Fibroblast of villous mesenchyme (primary cell): ENCODE measurements around the gene GUCY1B1. TPM values are rescaled to one million over a fixed set of nuclear protein-coding genes. Genes with fewer than 3 reads are reported as not detected.

Experiments used
- DNase-seq: peaks from one replicate; pipeline ENCODE4 v3.0.0-alpha.2; 2010; ENCODE audit warnings: low read depth
- H3K4me3 ChIP-seq: 2 replicates; pipeline ENCODE4 v1.5.1; 2011; ENCODE audit warnings: low read depth, mild to moderate bottlenecking, low read length
- total RNA-seq: library from RNA; depleted of rRNA; stranded (reverse); fragments of >200 nt; gene quantifications from 2 replicates; pipeline ENCODE4 v1.2.3, GENCODE V29; 2012
- TF ChIP-seq, protein P1 (sequence below): IDR thresholded peaks from 2 replicates; pipeline ENCODE4 v1.5.1; 2012; ENCODE audit warnings: low read depth, mild to moderate bottlenecking, low read length; ENCODE audit not compliant: insufficient read depth

The GUCY1B1 gene
- total RNA-seq: 1.7 and 1.9 TPM in 2 replicates

DNA sequence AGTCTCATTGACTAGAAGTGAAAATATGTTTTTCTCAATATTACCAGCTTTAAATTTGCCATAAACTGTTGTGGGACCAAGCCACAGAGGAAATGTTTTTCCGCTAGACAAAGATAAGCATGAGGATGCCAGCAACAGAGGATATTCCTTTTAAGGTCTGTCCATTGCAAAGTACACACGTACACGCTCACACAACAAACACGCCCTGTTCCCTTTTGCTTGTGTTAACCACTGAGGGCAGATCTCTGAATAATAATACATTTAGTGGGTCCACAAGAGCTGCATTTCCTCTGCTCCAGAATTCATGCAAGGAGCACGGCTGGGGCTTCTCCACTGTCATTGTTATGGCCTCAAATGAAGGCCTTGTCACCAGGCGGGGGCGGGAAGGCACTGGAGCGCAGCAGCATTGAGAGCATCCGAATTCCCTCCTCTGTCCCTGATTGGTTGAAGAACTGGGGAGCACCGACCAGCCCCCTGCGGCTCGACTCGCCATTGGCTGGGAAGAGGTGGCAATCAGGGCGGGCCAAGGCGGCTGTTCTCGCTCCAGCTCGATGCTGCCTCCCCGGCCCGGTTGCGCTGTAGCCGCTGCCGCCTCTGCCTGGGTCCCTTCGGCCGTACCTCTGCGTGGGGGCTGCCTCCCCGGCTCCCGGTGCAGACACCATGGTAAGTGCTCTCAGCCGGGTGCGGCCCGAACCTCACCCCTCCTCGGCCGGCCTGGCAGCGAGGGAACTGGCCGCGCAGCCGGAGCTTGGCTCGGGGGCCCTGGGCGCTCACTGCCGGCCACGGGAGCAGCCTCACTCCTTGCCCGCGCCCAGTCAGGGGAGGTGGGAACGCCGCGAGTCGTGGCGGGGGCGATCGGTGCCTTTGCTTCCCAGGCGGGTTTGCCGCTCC lies at the start of gene GUCY1B1:
Gene GUCY1B1, plus strand, starts transcription at position 541 of the 891 bp plus-strand sequence. Its CDS starts 120 bp downstream, at position 661.
- TF ChIP-seq, protein P1, sequence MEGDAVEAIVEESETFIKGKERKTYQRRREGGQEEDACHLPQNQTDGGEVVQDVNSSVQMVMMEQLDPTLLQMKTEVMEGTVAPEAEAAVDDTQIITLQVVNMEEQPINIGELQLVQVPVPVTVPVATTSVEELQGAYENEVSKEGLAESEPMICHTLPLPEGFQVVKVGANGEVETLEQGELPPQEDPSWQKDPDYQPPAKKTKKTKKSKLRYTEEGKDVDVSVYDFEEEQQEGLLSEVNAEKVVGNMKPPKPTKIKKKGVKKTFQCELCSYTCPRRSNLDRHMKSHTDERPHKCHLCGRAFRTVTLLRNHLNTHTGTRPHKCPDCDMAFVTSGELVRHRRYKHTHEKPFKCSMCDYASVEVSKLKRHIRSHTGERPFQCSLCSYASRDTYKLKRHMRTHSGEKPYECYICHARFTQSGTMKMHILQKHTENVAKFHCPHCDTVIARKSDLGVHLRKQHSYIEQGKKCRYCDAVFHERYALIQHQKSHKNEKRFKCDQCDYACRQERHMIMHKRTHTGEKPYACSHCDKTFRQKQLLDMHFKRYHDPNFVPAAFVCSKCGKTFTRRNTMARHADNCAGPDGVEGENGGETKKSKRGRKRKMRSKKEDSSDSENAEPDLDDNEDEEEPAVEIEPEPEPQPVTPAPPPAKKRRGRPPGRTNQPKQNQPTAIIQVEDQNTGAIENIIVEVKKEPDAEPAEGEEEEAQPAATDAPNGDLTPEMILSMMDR: peak; percentile 26
- H3K4me3 ChIP-seq: peak within 1 kb of the TSS; percentile 65
- peak; percentile 89 for DNase-seq

DNA sequence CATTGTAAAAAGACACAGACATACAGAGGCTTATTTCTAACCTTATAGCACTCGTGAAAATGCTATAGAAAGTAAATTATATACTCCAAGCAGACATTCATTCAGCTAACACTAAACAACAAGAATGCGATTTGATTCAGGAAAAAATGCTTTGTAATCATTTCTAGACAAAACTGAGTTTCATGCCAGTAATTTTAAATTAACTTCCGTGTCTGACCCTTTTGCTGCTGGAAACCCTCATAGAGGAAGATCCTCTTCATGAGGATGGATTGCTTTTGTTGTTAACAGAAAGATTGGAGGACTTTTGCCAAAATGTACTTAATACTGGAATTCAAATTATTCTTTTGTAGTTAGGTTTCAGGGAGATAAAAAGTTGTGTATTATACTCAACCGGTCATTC lies 48.9 kb upstream of the GUCY1B1 start:
- no peak for DNase-seq
- H3K4me3 ChIP-seq: no peak overlapping the region
- TF ChIP-seq, protein P1: no peak

DNA sequence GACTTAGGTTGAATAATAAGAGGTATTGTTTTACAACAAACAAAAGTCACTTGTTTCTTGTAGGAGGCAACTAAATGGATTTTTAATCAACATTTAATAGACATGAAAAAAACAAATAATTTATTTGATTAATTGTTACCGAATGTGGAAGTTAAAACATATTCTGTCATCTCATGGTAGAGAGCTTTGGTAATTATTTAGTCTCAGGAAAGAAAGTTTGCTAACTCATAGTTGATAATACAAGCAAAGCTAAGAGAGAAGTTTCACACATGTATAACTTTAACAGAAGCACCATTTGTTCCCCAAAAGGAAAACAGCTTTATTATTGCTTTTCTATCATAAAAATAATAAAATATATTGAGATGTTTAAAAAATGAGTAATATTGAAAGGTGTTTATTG lies 47.3 kb upstream of the GUCY1B1 start:
- no peak overlapping the region for H3K4me3 ChIP-seq
- TF ChIP-seq, protein P1: no peak
- no peak for DNase-seq

GRCh38 chr4:155712846-155713245 lies 46.0 kb upstream of the GUCY1B1 start:
- DNase-seq: no peak
- TF ChIP-seq, protein P1: no peak
- H3K4me3 ChIP-seq: no peak overlapping the region

DNA sequence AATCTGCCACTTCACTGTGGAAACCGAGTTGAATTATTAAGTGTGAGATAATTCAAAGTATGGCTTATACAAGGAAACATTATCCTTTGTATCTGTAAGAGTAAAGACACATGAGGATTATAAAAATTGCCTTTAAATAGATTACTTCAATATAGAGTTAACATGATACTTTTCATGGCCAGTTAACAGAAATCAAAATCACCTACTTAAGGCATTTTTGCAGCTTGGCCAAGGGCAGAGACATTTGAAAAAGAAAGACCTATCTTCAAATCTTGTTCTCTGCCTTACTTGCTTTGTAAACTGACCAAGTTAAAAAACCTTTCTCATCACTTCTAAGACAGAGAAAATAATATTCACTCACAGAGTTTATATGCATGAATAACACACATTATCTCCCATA lies 44.9 kb upstream of the GUCY1B1 start:
- TF ChIP-seq, protein P1: no peak
- no peak for DNase-seq
- H3K4me3 ChIP-seq: no peak overlapping the region

GRCh38 chr4:155722336-155722735 lies 36.5 kb upstream of the GUCY1B1 start:
- no peak overlapping the region for H3K4me3 ChIP-seq
- TF ChIP-seq, protein P1: no peak
- no peak for DNase-seq
